ENCODE results near the gene ARSK.

Gene ARSK

DNA sequence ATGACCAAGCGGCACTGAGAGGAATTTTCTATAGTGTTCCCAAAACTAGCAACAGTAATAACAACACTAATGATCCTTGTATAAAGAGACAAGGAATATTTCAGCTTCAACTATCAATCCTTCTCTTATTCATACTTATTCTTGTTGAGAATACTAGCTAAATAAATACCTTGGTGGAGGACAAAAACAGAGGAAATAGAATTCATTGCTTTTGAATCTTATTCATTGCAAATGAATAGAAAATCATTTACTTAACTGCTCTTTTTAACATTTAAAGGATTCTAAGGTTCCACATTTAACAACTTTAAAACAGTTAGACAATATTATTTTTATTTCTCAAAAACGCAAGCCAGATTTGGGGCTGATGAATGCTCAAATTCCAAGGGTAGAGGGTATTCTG is 22.5 kb upstream of the ARSK start:
- TF ChIP-seq FOXA1 (IDR thresholded peaks at IDR 0.05) (no peak), HDGF (IDR thresholded peaks at IDR 0.05; ENCODE audit: borderline replicate concordance) (no peak), SP1 (IDR thresholded peaks at IDR 0.05) (no peak), BHLHE40 (IDR thresholded peaks at IDR 0.05; ENCODE audit: borderline replicate concordance) (no peak), ARNT (IDR thresholded peaks at IDR 0.05) (no peak), ZNF384 (IDR thresholded peaks at IDR 0.05) (no peak), NFRKB (IDR thresholded peaks at IDR 0.05) (no peak)
- TF ChIP-seq, protein P1, sequence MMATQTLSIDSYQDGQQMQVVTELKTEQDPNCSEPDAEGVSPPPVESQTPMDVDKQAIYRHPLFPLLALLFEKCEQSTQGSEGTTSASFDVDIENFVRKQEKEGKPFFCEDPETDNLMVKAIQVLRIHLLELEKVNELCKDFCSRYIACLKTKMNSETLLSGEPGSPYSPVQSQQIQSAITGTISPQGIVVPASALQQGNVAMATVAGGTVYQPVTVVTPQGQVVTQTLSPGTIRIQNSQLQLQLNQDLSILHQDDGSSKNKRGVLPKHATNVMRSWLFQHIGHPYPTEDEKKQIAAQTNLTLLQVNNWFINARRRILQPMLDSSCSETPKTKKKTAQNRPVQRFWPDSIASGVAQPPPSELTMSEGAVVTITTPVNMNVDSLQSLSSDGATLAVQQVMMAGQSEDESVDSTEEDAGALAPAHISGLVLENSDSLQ (IDR thresholded peaks at IDR 0.05) = no peak
- CTCF ChIA-PET = no interaction called here
- no peak for DNase-seq (ENCODE audit: extremely low spot score)
- POLR2A ChIA-PET = no interaction called here

- no peak for DNase-seq (ENCODE audit: extremely low spot score)
- no peak for TF ChIP-seq HDGF (IDR thresholded peaks at IDR 0.05; ENCODE audit: borderline replicate concordance)
- TF ChIP-seq ARNT (IDR thresholded peaks at IDR 0.05) = no peak
- TF ChIP-seq, protein P1 (IDR thresholded peaks at IDR 0.05) = no peak
- TF ChIP-seq FOXK2 (IDR thresholded peaks at IDR 0.05) = no peak
- TF ChIP-seq FOXA1 (IDR thresholded peaks at IDR 0.05) = no peak
- TF ChIP-seq SP1 (IDR thresholded peaks at IDR 0.05) = no peak
- no peak for TF ChIP-seq L3MBTL2 (conservative IDR thresholded peaks at IDR 0.05)
- no peak for TF ChIP-seq CTBP1 (IDR thresholded peaks at IDR 0.05; ENCODE audit: borderline replicate concordance)
- TF ChIP-seq SUZ12 (IDR thresholded peaks at IDR 0.05) = no peak
- CTCF ChIA-PET = no interaction called here
- POLR2A ChIA-PET = no interaction called here
Measured at GRCh38 chr5:95533106-95533505, 21.8 kb upstream of the ARSK start.

GRCh38 chr5:95533761-95534160 is 21.1 kb upstream of the ARSK start:
- TF ChIP-seq SUZ12 (IDR thresholded peaks at IDR 0.05) (no peak), FOXA1 (IDR thresholded peaks at IDR 0.05) (no peak), FOXK2 (IDR thresholded peaks at IDR 0.05) (no peak), HDGF (IDR thresholded peaks at IDR 0.05; ENCODE audit: borderline replicate concordance) (no peak), ARNT (IDR thresholded peaks at IDR 0.05) (no peak), TARDBP (IDR thresholded peaks at IDR 0.05) (no peak), L3MBTL2 (conservative IDR thresholded peaks at IDR 0.05) (no peak), ELF4 (IDR thresholded peaks at IDR 0.05) (no peak), BHLHE40 (IDR thresholded peaks at IDR 0.05; ENCODE audit: borderline replicate concordance) (no peak), FOXM1 (IDR thresholded peaks at IDR 0.05; ENCODE audit: borderline replicate concordance) (no peak), ZNF384 (IDR thresholded peaks at IDR 0.05) (no peak), CTBP1 (IDR thresholded peaks at IDR 0.05; ENCODE audit: borderline replicate concordance) (no peak), LEF1 (IDR thresholded peaks at IDR 0.05; ENCODE audit: borderline replicate concordance) (no peak), SP1 (IDR thresholded peaks at IDR 0.05) (no peak), NFRKB (IDR thresholded peaks at IDR 0.05) (no peak)
- TF ChIP-seq, protein P1 (IDR thresholded peaks at IDR 0.05) = no peak
- no peak for DNase-seq (ENCODE audit: extremely low spot score)
- ChIA-PET POLR2A (no interaction called here), CTCF (no interaction called here)

- ChIA-PET POLR2A (interaction anchor here (1.8 kb wide), 1 partner anchor 17 kb away, joined by 4 read pairs; the partner anchor contains the start of genes ARSK and SKIC3), CTCF (no interaction called here)
- DNase-seq (ENCODE audit: extremely low spot score) = no peak
- TF ChIP-seq, protein P1 (IDR thresholded peaks at IDR 0.05) = no peak
- TF ChIP-seq SUZ12 (IDR thresholded peaks at IDR 0.05) (no peak), TARDBP (IDR thresholded peaks at IDR 0.05) (no peak), SP1 (IDR thresholded peaks at IDR 0.05) (no peak), HDGF (IDR thresholded peaks at IDR 0.05; ENCODE audit: borderline replicate concordance) (no peak), FOXM1 (IDR thresholded peaks at IDR 0.05; ENCODE audit: borderline replicate concordance) (no peak)
Measured at GRCh38 chr5:95537501-95537900, 17.4 kb upstream of the ARSK start.

DNA sequence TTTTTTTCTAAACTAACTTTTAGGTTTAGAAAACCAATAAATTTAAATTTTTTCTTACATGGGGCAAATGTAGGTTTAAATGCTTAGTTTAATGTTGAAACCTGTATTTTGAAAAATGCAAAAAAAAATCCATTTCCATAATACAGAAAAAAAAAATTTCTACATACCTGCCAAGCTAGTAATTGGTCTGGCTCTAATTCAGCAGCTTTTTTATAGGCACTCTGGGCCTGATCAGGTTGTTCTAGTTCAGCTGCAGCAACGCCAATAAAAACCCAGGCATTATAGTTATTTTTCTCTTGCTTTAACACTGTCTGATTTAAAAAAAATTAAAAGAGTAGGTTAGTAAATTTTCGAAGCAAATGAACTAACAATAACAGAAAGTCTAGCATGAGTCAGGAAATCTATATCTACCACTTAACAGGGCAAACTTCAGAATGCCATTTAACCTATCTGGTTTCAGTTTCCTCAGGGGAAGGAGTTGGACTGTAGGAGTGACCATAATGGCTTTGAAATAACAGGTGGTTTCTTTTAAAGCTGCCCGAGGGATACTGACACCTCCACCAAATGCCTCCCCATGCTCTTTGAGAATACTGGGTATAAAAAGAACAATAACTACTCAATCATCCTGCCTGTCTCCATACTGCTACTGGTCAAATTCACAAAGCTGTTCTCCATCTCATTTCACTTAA is 11.7 kb upstream of the ARSK start:
- ChIA-PET CTCF (no interaction called here), POLR2A (interaction anchor here (1.9 kb wide), 1 partner anchor 12 kb away, joined by 13 read pairs; the partner anchor contains the start of genes ARSK and SKIC3)
- DNase-seq (ENCODE audit: extremely low spot score) = no peak
- TF ChIP-seq, protein P1 (IDR thresholded peaks at IDR 0.05) = no peak; the same call in 1 of the 2 replicates
- TF ChIP-seq L3MBTL2 (conservative IDR thresholded peaks at IDR 0.05) (no peak), TARDBP (IDR thresholded peaks at IDR 0.05) (no peak), CTBP1 (IDR thresholded peaks at IDR 0.05; ENCODE audit: borderline replicate concordance) (no peak), BHLHE40 (IDR thresholded peaks at IDR 0.05; ENCODE audit: borderline replicate concordance) (no peak), LEF1 (IDR thresholded peaks at IDR 0.05; ENCODE audit: borderline replicate concordance) (no peak), ARNT (IDR thresholded peaks at IDR 0.05) (no peak), ELF4 (IDR thresholded peaks at IDR 0.05) (no peak), FOXA1 (IDR thresholded peaks at IDR 0.05) (no peak), FOXM1 (IDR thresholded peaks at IDR 0.05; ENCODE audit: borderline replicate concordance) (no peak), NFRKB (IDR thresholded peaks at IDR 0.05) (no peak), FOXK2 (IDR thresholded peaks at IDR 0.05) (no peak), SUZ12 (IDR thresholded peaks at IDR 0.05) (no peak), ZNF384 (IDR thresholded peaks at IDR 0.05) (no peak), HDGF (IDR thresholded peaks at IDR 0.05; ENCODE audit: borderline replicate concordance) (no peak), SP1 (IDR thresholded peaks at IDR 0.05) (no peak)

Data from HEK293T (cell line).